H1 (cell line): Measurements from ENCODE around the gene ZNF214. TPM values are rescaled to one million over a fixed set of nuclear protein-coding genes. Genes with fewer than 3 reads are reported as not detected.

Experiments
- CTCF ChIA-PET: fragments of 300-600 bp; sonication (Branson Sonifier 250); formaldehyde crosslinking; loops from one replicate; lab custom pipeline; 2021; ENCODE audit not compliant: partially characterized antibody; lab: Charles Lee
- POLR2A ChIA-PET: fragments of 300-600 bp; sonication (Branson Sonifier 250); formaldehyde crosslinking; loops from one replicate; lab custom pipeline; 2021; ENCODE audit warnings: inconsistent platforms; ENCODE audit not compliant: partially characterized antibody; lab: Charles Lee
- DNase-seq, 2 experiments: peaks; one replicate each; pipeline versions ENCODE4 v3.0.0 to v3.0.0-alpha.2; 2010 to 2022; ENCODE audit warnings: low spot score in 2 of 2, low read depth in 1 of 2, mixed read lengths in 1 of 2
- FAIRE-seq: peaks from 2 replicates; lab custom pipeline; 2011; peaks lifted over from hg19 to GRCh38; lab: Jason Lieb, UNC
- H2AFZ ChIP-seq: 2 replicates; pipeline ENCODE4 v1.8.1; 2012; ENCODE audit warnings: low read length, inconsistent platforms
- H2AK5ac ChIP-seq: 2 replicates; pipeline ENCODE4 v1.6.1; 2013; ENCODE audit warnings: low read depth, low read length
- H2BK120ac ChIP-seq: replicated peaks from 2 replicates; pipeline ENCODE3; 2013; ENCODE audit warnings: low read depth, low read length, inconsistent platforms
- H2BK12ac ChIP-seq: 2 replicates; pipeline ENCODE4 v1.6.1; 2013; ENCODE audit warnings: low read depth, low read length
- H2BK15ac ChIP-seq: 2 replicates; pipeline ENCODE4 v1.6.1; 2013; ENCODE audit warnings: low read length
- H2BK20ac ChIP-seq: 2 replicates; pipeline ENCODE4 v1.6.1; 2013; ENCODE audit warnings: low read length
- H2BK5ac ChIP-seq: 2 replicates; pipeline ENCODE4 v1.6.1; 2013; ENCODE audit warnings: low read depth, low read length
- H3K14ac ChIP-seq: 2 replicates; pipeline ENCODE4 v1.6.1; 2013; ENCODE audit warnings: inconsistent platforms; ENCODE audit not compliant: insufficient read length
- H3K18ac ChIP-seq: 2 replicates; pipeline ENCODE4 v1.6.1; 2013; ENCODE audit warnings: low read length; ENCODE audit errors: extremely low read depth
- H3K23ac ChIP-seq: 2 replicates; pipeline ENCODE4 v1.6.1; 2013; ENCODE audit warnings: inconsistent platforms; ENCODE audit not compliant: insufficient read length
- H3K23me2 ChIP-seq: 2 replicates; pipeline ENCODE4 v1.6.1; 2013; ENCODE audit warnings: low read depth, low read length
- H3K27ac ChIP-seq: 2 replicates; pipeline ENCODE4 v1.6.1; 2011; ENCODE audit warnings: low read depth, low read length, inconsistent platforms
- H3K27me3 ChIP-seq, 4 experiments: replicated peaks in 1 of 4; 1 replicate in 1 of 4; 2 replicates in 3 of 4; pipeline versions ENCODE4 v1.6.1 to v1.8.1; 2011 to 2013; ENCODE audit warnings: low read length in 3 of 4, mild to moderate bottlenecking in 3 of 4, inconsistent platforms in 2 of 4, mixed read lengths in 2 of 4, moderate library complexity in 1 of 4; ENCODE audit not compliant: control insufficient read depth in 3 of 4, insufficient read depth in 3 of 4; ENCODE audit errors: extremely low read depth in 1 of 4
- H3K36me3 ChIP-seq, 4 experiments: 2 replicates each; pipeline versions ENCODE4 v1.6.1 to v1.8.1; 2011 to 2013; ENCODE audit warnings: mild to moderate bottlenecking in 4 of 4, low read length in 3 of 4, moderate library complexity in 2 of 4, control low read depth in 1 of 4, inconsistent platforms in 1 of 4; ENCODE audit not compliant: insufficient read depth in 4 of 4, control insufficient read depth in 2 of 4
- H3K4ac ChIP-seq: replicated peaks from 2 replicates; pipeline ENCODE3; 2013; ENCODE audit warnings: low read length, low read depth, mixed read lengths, inconsistent platforms; ENCODE audit not compliant: insufficient read length
- H3K4me1 ChIP-seq, 4 experiments: replicated peaks in 1 of 4; 1 replicate in 1 of 4; 2 replicates in 3 of 4; pipeline versions ENCODE4 v1.6.1 to v1.8.1; 2011 to 2013; ENCODE audit warnings: low read length in 3 of 4, inconsistent platforms in 2 of 4, mixed read lengths in 1 of 4; ENCODE audit not compliant: insufficient read depth in 4 of 4, control insufficient read depth in 3 of 4
- H3K4me2 ChIP-seq, 2 experiments: 2 replicates each; pipeline versions ENCODE4 v1.6.1 to v1.8.1; 2011 to 2013; ENCODE audit warnings: low read depth in 2 of 2, low read length in 2 of 2, control low read depth in 1 of 2, inconsistent platforms in 1 of 2, mild to moderate bottlenecking in 1 of 2; ENCODE audit not compliant: insufficient read depth in 1 of 2
- H3K4me3 ChIP-seq, 4 experiments: fragments of 200-600, 300-600 bp in 1 of 4; sonication (generic), shearing (Covaris generic), sonication (Bioruptor Twin) in 1 of 4; 2 replicates each; pipeline versions ENCODE4 v1.5.1 to v1.8.1; 2011 to 2016; ENCODE audit warnings: low read length in 4 of 4, low read depth in 3 of 4, control low read depth in 2 of 4, inconsistent platforms in 2 of 4, mild to moderate bottlenecking in 2 of 4, mixed read lengths in 1 of 4, moderate library complexity in 1 of 4; ENCODE audit not compliant: insufficient read depth in 2 of 4; ENCODE audit errors: extremely low read depth in 1 of 4
- H3K56ac ChIP-seq: replicated peaks from 2 replicates; pipeline ENCODE3; 2013; ENCODE audit warnings: low read depth, mild to moderate bottlenecking, mixed read lengths, low read length, inconsistent platforms; ENCODE audit not compliant: insufficient read length
- H3K79me1 ChIP-seq: 2 replicates; pipeline ENCODE4 v1.6.1; 2013; ENCODE audit warnings: low read depth, low read length, control low read depth
- H3K79me2 ChIP-seq, 2 experiments: 2 replicates each; pipeline versions ENCODE4 v1.6.1 to v1.8.1; 2012 to 2013; ENCODE audit warnings: low read length in 2 of 2, mild to moderate bottlenecking in 2 of 2, inconsistent platforms in 1 of 2; ENCODE audit not compliant: insufficient read depth in 2 of 2, control insufficient read depth in 1 of 2
- H3K9ac ChIP-seq, 4 experiments: replicated peaks in 1 of 4; 1 replicate in 1 of 4; 2 replicates in 3 of 4; pipeline versions ENCODE4 v1.6.1 to v1.8.1; 2011 to 2013; ENCODE audit warnings: low read depth in 3 of 4, low read length in 3 of 4, control low read depth in 2 of 4, mild to moderate bottlenecking in 2 of 4, moderate library complexity in 2 of 4, inconsistent platforms in 1 of 4; ENCODE audit errors: extremely low read depth in 1 of 4
- H3K9me3 ChIP-seq, 2 experiments: 2 replicates each; pipeline versions ENCODE4 v1.6.1 to v1.8.1; 2012 to 2013; ENCODE audit warnings: mild to moderate bottlenecking in 2 of 2, moderate library complexity in 2 of 2, control low read depth in 1 of 2, inconsistent platforms in 1 of 2, low read depth in 1 of 2, low read length in 1 of 2, mixed read lengths in 1 of 2; ENCODE audit not compliant: insufficient read depth in 2 of 2
- H4K20me1 ChIP-seq, 2 experiments: replicated peaks in 1 of 2; 2 replicates each; pipeline versions ENCODE3 to v1.8.1; 2011 to 2013; ENCODE audit warnings: inconsistent platforms in 2 of 2, low read length in 2 of 2, mild to moderate bottlenecking in 1 of 2; ENCODE audit not compliant: insufficient read depth in 2 of 2, control insufficient read depth in 1 of 2
- H4K5ac ChIP-seq: 2 replicates; pipeline ENCODE4 v1.6.1; 2013; ENCODE audit warnings: low read length, low read depth, mixed read lengths, inconsistent platforms; ENCODE audit not compliant: insufficient read length
- H4K8ac ChIP-seq: 2 replicates; pipeline ENCODE4 v1.8.0; 2013; ENCODE audit warnings: mild to moderate bottlenecking, moderate library complexity, low read length, inconsistent platforms; ENCODE audit not compliant: insufficient read depth; ENCODE audit errors: extremely low read depth
- H4K91ac ChIP-seq: replicated peaks from 2 replicates; pipeline ENCODE3; 2013; ENCODE audit warnings: low read length, mixed read lengths, inconsistent platforms; ENCODE audit not compliant: insufficient read length
- HDAC2 ChIP-seq, 2 experiments: fragments of 300-600 bp in 1 of 2; sonication (generic) in 1 of 2; IDR thresholded peaks; 2 replicates each; pipeline ENCODE4 v1.6.1; 2011 to 2012; ENCODE audit warnings: low read depth in 2 of 2, low read length in 2 of 2, mild to moderate bottlenecking in 2 of 2, moderate library complexity in 2 of 2, borderline replicate concordance in 1 of 2, inconsistent platforms in 1 of 2
- JUN ChIP-seq: IDR thresholded peaks from 2 replicates; pipeline ENCODE4 v1.6.1; 2011; ENCODE audit warnings: low read depth, mild to moderate bottlenecking, improper control_type of control experiment, low read length
- MAX ChIP-seq: IDR thresholded peaks from 2 replicates; pipeline ENCODE4 v1.6.1; 2012; ENCODE audit warnings: inconsistent platforms
- NANOG ChIP-seq: IDR thresholded peaks from 2 replicates; pipeline ENCODE4 v1.6.1; 2011; ENCODE audit warnings: low read length, low read depth, mild to moderate bottlenecking, inconsistent platforms; ENCODE audit not compliant: insufficient read depth, poor library complexity, severe bottlenecking
- POLR2A ChIP-seq, 2 experiments: IDR thresholded peaks; 1 replicate in 1 of 2; 2 replicates in 1 of 2; pipeline ENCODE4 v1.6.1; 2011; ENCODE audit warnings: low read depth in 2 of 2, low read length in 2 of 2, mild to moderate bottlenecking in 2 of 2; ENCODE audit errors: control extremely low read depth in 1 of 2
- RFX5 ChIP-seq: IDR thresholded peaks from 2 replicates; pipeline ENCODE4 v1.6.1; 2011; ENCODE audit warnings: low read depth, low read length, improper control_type of control experiment, borderline replicate concordance
- TAF1 ChIP-seq: IDR thresholded peaks from 2 replicates; pipeline ENCODE4 v1.6.1; 2011; ENCODE audit warnings: mild to moderate bottlenecking, low read depth, low read length
- TEAD4 ChIP-seq: IDR thresholded peaks from 2 replicates; pipeline ENCODE4 v1.6.1; 2012; ENCODE audit warnings: low read depth, low read length, inconsistent platforms, mixed read lengths
- USF2 ChIP-seq: IDR thresholded peaks from 2 replicates; pipeline ENCODE4 v1.6.1; 2011; ENCODE audit warnings: low read length, improper control_type of control experiment
- YY1 ChIP-seq: IDR thresholded peaks from 2 replicates; pipeline ENCODE4 v1.6.1; 2011; ENCODE audit warnings: low read depth, mild to moderate bottlenecking, low read length
- WGBS, 2 experiments: shearing (Covaris generic) in 1 of 2; methylation state at CpG; one replicate each; pipeline versions ENCODE4 v1.1.6 to v1.1.7; 2013 to 2015; ENCODE audit warnings: low lambda C conversion rate in 2 of 2, mixed read lengths in 2 of 2, inconsistent platforms in 1 of 2, low coverage in 1 of 2, missing lambda C conversion rate in 1 of 2; ENCODE audit not compliant: insufficient replicate concordance in 2 of 2, insufficient coverage in 1 of 2, insufficient read length in 1 of 2; ENCODE audit errors: extremely low coverage in 1 of 2, missing lambda C conversion rate in 1 of 2; 5-methylcytosine and 5-hydroxymethylcytosine counted together
- polyA plus RNA-seq, 7 experiments: library from polyadenylated mRNA; depleted of rRNA in 3 of 7; stranded (reverse) in 5 of 7; unstranded in 2 of 7; fragments of >200 nt in 5 of 7; fragments of 200-250 nt in 2 of 7; gene quantifications; 1 replicate in 5 of 7; 2 replicates in 1 of 7; 4 replicates in 1 of 7; pipeline versions ENCODE4 v1.2.1 to v1.2.3, GENCODE V29; 2011 to 2013; ENCODE audit warnings: missing spikeins in 2 of 7, mixed read lengths in 2 of 7
- total RNA-seq: library from RNA; stranded (reverse); fragmentation: NEBNext Ultra II Directional; extraction: Animal tissue kit (Norgen Biotek cat#: 25700); gene quantifications from 2 replicates; pipeline ENCODE4 v1.2.1, GENCODE V29; 2021

Gene ZNF214
- total and polyA plus RNA-seq, 2 of the 8 experiments (the other 6 are each of a cell fraction or from before 2014, with no cell fraction given) = 0.80 to 3.2 TPM

DNA sequence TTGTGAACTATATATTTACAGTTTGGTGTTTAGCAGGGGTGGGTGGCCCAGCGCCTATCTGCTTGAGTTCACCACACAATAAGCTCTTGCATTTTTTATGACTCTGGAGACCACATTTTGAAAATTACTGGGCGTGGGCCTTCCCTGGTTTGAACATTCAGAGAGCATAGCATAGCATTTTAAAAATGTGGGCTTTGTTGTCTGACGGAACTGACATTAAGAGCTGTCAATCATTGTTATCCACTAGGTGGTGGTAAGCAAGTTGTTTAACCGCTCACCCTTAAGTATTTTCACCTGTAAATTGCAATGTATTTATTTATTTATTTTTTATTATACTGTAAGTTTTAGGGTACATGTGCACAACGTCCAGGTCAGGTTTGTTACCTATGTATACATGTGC lies 1.2 kb upstream of the ZNF214 start:
- H2AK5ac ChIP-seq = no peak overlapping the region
- FAIRE-seq (no peak), DNase-seq (no peak)
- H3K9me3 ChIP-seq = no peaks in the 10 kb centered on the region
- no peak overlapping the region for H4K5ac ChIP-seq
- no peak overlapping the region for H3K18ac ChIP-seq
- no peak overlapping the region for H3K4ac ChIP-seq
- H3K9ac ChIP-seq = no peak overlapping the region
- H2BK20ac ChIP-seq = no peak overlapping the region
- no peaks in the 10 kb centered on the region for H4K20me1 ChIP-seq
- H4K8ac ChIP-seq = no peak overlapping the region
- peak overlapping the region in 1 of 4 experiments; percentile 82; a peak in 2 of 8 replicates for H3K4me3 ChIP-seq
- 88% methylated on average over 5 of the region's 5 CpGs; no CpG with 5 or more reads in 1 of the 2 experiments for WGBS, 2 experiments
- H4K91ac ChIP-seq = no peak overlapping the region
- ChIA-PET CTCF (interaction anchor here (0.9 to 2.3 kb wide), 5 partner anchors 9 to 1061 kb away, joined by 3 to 10 read pairs (median 3); no protein-coding TSS in a partner anchor), POLR2A (interaction anchor here (1.0 kb wide), 1 partner anchor 95 kb away, joined by 3 read pairs; the partner anchor contains the start of gene ZNF215)
- no peak overlapping the region for H3K56ac ChIP-seq
- H3K79me1 ChIP-seq = no peaks in the 10 kb centered on the region; the same call in 1 of the 2 replicates
- TF ChIP-seq TEAD4 = no peak
- no peak for TF ChIP-seq POLR2A (IDR thresholded peaks at IDR 0.05; ENCODE audit: control extremely low read depth in 1 of 2, low read depth in 2 of 2, low read length in 2 of 2)
- TF ChIP-seq YY1 = no peak
- TF ChIP-seq HDAC2 (IDR thresholded peaks at IDR 0.05; ENCODE audit: borderline replicate concordance in 1 of 2, low read depth in 2 of 2, low read length in 2 of 2) = no peak
- no peak for TF ChIP-seq MAX
- TF ChIP-seq TAF1 = no peak
- no peak for TF ChIP-seq RFX5
- no peak for TF ChIP-seq JUN
- no peak for TF ChIP-seq NANOG
- no peak for TF ChIP-seq USF2
- H2AFZ ChIP-seq = no peak overlapping the region
- H2BK120ac ChIP-seq = no peak overlapping the region
- H3K4me2 ChIP-seq = peak overlapping the region; percentile 74 to 91; a peak in 3 of 4 replicates
- no peaks in the 10 kb centered on the region for H3K36me3 ChIP-seq
- no peak overlapping the region for H2BK5ac ChIP-seq
- H2BK12ac ChIP-seq = no peak overlapping the region
- no peaks in the 10 kb centered on the region; a peak in 1 of 7 replicates for H3K27me3 ChIP-seq
- no peak overlapping the region for H3K27ac ChIP-seq
- no peak overlapping the region for H3K23ac ChIP-seq
- H2BK15ac ChIP-seq = no peak overlapping the region
- H3K4me1 ChIP-seq = peaks cover 0 to 3% (median 0%) of the 10 kb centered on the region in 4 experiments; a peak in 1 of 7 replicates
- H3K79me2 ChIP-seq = no peaks in the 10 kb centered on the region
- peaks cover 8% of the 10 kb centered on the region for H3K23me2 ChIP-seq
- H3K14ac ChIP-seq = no peak overlapping the region
